NCI-H1930 (cell line): ENCODE results near the gene ELFN2.

Source experiments
- DNase-seq, 2 experiments: peaks; one replicate each; lab custom pipeline; 2025; lab: John Stamatoyannopoulos, UW

The ELFN2 gene

DNA sequence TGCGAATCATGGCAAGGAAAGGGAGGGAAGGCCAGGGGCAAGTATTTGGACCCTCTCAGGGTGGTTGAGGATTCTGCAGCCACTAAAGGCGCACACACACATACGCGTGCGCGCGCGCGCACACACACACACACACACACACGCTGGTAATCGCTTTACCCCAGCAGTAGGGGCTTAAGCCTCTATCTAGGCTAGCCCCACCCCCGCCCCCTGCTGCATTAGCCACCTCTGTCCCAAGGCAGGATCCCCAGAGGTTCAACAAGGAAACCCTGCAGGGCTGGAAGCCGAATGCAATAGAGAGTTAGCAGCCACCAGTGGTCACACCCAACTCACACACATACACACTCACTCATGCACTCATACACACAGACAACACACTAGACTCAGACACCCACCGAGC is 28.6 kb upstream of the ELFN2 start:
- no peak for DNase-seq

DNA sequence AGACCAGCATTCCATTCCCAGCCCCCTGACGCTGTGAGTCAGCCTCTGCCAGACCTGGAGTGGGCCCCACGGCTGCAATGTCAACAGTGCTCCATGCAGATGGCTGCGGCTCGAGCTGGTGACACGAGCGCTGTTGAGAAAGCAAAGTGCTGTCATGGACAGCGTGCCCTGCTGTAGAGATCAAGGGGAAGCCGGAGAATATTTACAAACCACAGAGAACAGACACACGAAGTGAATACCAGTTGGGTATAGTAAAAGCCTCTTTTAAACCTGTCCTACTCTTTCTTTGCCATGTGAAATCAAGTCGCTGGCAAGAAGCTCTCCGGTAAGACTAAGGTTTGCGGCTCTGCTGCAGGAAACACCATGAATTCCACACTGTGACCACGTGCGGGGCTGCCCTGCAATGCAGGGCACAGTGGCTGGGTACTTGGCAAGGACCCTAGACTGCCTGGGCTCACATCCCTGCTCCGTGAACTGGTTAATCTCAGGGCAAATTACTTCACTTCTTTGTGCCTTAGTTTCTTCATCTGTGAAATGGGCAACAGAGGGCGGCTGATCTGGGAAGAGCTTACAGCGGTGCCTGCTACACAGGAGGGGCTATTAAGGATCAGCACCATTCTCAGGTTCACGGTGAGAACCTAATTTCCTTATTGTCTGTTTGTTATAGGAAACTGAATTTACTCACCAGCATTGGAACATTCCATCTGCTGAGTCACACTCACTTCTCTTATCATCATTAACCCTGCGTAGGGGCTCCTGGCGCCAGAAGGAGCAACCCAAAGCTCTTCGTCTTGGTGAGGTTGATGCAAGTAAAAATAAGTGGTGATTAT is 27.8 kb upstream of the ELFN2 start:
- no peak for DNase-seq

- no peak for DNase-seq
Observed at GRCh38 chr22:37453696-37454095, 26.4 kb upstream of the ELFN2 start.

DNA sequence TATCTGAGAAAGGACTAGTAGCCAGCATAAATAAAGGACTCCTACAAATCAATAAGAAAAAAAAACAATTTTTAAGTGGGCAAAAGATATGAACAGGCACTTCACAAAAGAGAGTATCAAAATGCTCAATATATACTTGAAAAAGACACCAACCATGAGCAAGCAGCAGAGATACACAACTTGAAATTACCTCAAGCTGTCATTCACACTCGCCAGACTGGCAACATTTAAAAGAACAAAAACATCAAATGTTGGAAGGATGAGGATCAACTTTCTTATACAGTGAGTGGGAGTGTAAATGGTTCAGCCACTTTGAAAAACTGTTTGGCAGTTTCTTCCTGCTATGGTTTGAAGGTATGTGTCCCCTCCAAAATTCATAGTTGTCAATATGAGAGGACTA is 23.9 kb upstream of the ELFN2 start:
- DNase-seq: no peak

GRCh38 chr22:37449331-37450001 is 22.2 kb upstream of the ELFN2 start:
- DNase-seq: no peak

- no peak for DNase-seq
Observed at GRCh38 chr22:37448516-37449127, 21.3 kb upstream of the ELFN2 start.

DNA sequence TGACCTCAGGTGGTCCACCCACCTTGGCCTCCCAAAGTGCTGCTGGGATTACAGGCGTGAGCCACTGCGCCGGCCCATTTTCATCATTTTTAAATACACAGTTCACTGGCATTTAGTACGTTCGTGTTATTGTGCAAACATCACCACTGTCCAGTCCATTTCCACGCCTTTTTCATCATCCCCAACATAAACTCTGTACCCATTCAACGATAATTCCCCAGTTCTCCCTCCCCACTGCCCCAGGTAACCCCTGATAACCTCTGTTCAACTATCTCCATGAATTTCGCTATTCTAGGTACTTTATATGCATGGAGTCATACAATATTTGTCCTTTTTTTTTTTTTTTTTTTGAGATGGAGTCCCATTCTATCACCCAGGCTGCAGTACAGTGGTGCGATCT is 18.2 kb upstream of the ELFN2 start:
- no peak for DNase-seq

- DNase-seq: no peak
Observed at GRCh38 chr22:37443977-37444376, 16.7 kb upstream of the ELFN2 start.

DNA sequence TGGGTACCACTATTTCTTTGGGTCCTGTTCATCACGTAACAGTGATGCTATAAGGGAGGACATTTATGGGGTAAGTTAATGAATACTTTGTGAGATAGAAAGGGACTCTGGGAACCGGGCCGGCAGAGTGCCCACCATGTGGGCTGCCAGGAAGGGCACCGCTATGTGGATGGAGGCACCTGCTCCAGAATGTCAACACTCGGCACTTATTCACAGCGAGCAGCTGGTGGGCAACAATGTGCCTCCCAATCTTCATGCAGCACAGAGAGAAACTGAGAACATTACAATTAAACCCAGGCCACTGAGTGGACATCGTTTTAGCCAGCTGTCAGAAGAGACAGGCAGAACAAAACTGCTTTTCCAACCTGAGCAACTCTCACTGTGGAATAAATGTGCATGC is 15.8 kb upstream of the ELFN2 start:
- no peak for DNase-seq

DNA sequence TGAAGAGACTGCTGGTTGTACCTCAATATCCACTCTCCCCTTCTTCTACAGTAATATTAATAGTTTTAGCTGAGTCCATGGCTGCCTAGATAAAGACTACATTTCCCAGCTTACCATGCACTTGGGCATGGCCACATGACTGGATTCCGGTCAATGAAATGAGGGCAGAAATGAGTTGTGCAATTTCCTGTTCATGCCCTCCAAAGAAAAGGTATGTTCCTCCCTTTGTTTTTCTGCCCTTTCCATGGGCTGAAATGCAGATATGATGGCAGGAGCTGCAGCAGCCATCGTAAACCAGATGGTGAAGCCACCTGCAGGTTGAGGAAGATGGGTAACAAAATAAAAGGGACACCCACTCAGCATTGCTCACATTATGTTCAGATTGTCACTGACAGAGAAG is 15.3 kb upstream of the ELFN2 start:
- DNase-seq: no peak

GRCh38 chr22:37442135-37442534 is 14.9 kb upstream of the ELFN2 start:
- DNase-seq: no peak

GRCh38 chr22:37440875-37441274 is 13.6 kb upstream of the ELFN2 start:
- DNase-seq: no peak

GRCh38 chr22:37439347-37439746 is 12.1 kb upstream of the ELFN2 start:
- DNase-seq: no peak

DNA sequence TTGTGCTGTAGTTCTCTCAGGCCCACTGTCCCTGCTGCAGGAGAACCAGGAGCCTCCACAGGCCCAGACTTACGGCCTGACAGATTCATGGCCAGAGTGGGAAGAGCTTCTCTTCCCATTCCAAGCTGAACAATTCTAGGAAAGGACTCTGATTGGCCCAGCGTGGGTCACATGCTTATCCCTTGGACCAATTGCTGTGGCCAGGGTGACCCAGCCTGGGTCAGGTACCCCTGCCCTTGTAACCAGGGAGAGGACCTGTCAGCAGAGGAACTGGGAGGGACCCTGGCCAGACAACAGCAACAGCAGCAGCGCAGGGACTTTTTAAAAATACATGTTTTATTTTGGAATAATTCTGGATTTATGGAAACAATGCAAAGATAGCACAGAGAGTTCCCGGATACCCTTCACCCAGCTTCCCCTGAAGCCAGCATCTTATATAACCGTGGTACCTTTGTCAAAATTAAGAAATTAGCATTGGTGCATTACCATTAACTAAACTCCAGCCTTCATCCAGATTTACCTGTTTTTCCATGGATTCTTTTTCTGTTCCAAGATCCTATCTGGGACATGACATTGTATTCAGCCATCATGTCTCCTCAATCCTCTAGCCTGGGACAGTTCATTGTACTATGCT is 8.8 kb upstream of the ELFN2 start:
- DNase-seq: no peak

GRCh38 chr22:37433786-37434185 is 6.5 kb upstream of the ELFN2 start:
- DNase-seq: no peak

- no peak for DNase-seq
Observed at GRCh38 chr22:37432708-37433054, 5.4 kb upstream of the ELFN2 start.

GRCh38 chr22:37431801-37432707 is 4.8 kb upstream of the ELFN2 start:
- no peak for DNase-seq

GRCh38 chr22:37431366-37431765 is 4.1 kb upstream of the ELFN2 start:
- DNase-seq: no peak

DNA sequence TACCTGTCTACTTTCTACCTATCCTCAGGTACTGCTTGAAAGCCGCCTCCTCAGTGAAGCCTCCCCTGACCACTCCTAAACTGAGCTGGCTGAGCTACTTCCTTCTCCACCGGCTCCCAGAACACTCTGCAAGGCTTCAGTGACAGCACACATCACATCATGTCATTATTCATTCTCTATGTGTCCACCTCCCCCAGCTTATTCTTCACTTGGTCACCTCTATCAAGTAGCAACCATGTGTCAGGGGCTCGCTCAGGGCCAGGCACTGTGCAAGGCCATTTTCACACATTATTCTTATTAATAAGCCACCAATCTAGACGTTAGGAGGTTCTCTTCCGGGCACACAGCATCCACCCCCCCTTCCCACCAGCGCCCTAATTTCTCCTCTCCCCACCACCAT is 3.7 kb upstream of the ELFN2 start:
- DNase-seq: no peak

GRCh38 chr22:37428649-37429586 is 1.6 kb upstream of the ELFN2 start:
- peak in 1 of 2 experiments; percentile 63 for DNase-seq
